Transverse colon (tissue), 4 donors: ENCODE measurements around the gene ZFP1. TPM values are rescaled to one million over a fixed set of nuclear protein-coding genes. Genes with fewer than 3 reads are reported as not detected.

Experiments
- DNase-seq: peaks from one replicate; pipeline ENCODE4 v3.0.0-alpha.2; 2019
- H3K27ac ChIP-seq, 4 donors: fragments of 200-600 bp; sonication (generic); 2 replicates each; pipeline ENCODE4 v1.5.1; 2016 to 2018; ENCODE audit warnings: inconsistent platforms in 4 of 4
- H3K27me3 ChIP-seq: fragments of 200-600 bp; sonication (generic); 2 replicates; pipeline ENCODE4 v1.5.1; 2017; ENCODE audit warnings: inconsistent platforms
- H3K36me3 ChIP-seq, 4 donors: fragments of 200-600 bp; sonication (generic); 2 replicates each; pipeline ENCODE4 v1.5.1; 2017 to 2019; ENCODE audit warnings: inconsistent platforms in 4 of 4
- H3K4me1 ChIP-seq, 4 donors: fragments of 200-600 bp; sonication (generic); 2 replicates each; pipeline ENCODE4 v1.5.1; 2017 to 2020; ENCODE audit warnings: inconsistent platforms in 4 of 4
- H3K4me3 ChIP-seq, 4 donors: fragments of 200-600 bp; sonication (generic); 1 replicate in 1 of 4; 2 replicates in 3 of 4; pipeline versions ENCODE4 v1.5.1 to v1.6.1; 2017 to 2019; ENCODE audit warnings: inconsistent platforms in 4 of 4
- H3K9me3 ChIP-seq, 2 donors: fragments of 200-600 bp; sonication (generic); 2 replicates each; pipeline ENCODE4 v1.5.1; 2017 to 2019; ENCODE audit warnings: inconsistent platforms in 2 of 2
- CTCF ChIP-seq, 5 experiments: fragments of 200-600 bp in 3 of 5; fragments of 450-650 bp in 2 of 5; sonication (generic) in 3 of 5; IDR thresholded peaks; 1 replicate in 2 of 5; 2 replicates in 3 of 5; pipeline ENCODE4 v1.5.1; 2016 to 2017; ENCODE audit warnings: antibody characterized with exemption in 5 of 5, inconsistent platforms in 3 of 5, mild to moderate bottlenecking in 2 of 5, moderate library complexity in 1 of 5
- EP300 ChIP-seq: sonication (generic); formaldehyde crosslinking; IDR thresholded peaks from one replicate; pipeline ENCODE4 v1.6.1; 2017; ENCODE audit warnings: antibody characterized with exemption, low read depth
- POLR2A ChIP-seq: fragments of 450-650 bp; IDR thresholded peaks from one replicate; pipeline ENCODE4 v1.6.1; 2016; ENCODE audit warnings: antibody characterized with exemption, mild to moderate bottlenecking, moderate library complexity
- POLR2AphosphoS5 ChIP-seq, 3 donors: sonication (generic); formaldehyde crosslinking; IDR thresholded peaks; one replicate each; pipeline ENCODE4 v1.6.1; 2016; ENCODE audit warnings: antibody characterized with exemption in 3 of 3
- WGBS, 2 donors: methylation state at CpG; one replicate each; pipeline ENCODE4 v1.1.5; 2018; ENCODE audit warnings: low coverage in 1 of 2; 5-methylcytosine and 5-hydroxymethylcytosine counted together
- in situ Hi-C, 4 donors: fragments of 200-750 bp; cut with MboI; loops; one replicate each; pipeline versions ENCODE4 v1.15.0 to v1.15.1; 2017; ENCODE audit warnings: low sequenced_read_pairs in 3 of 4, low pct_ligation_motif_present in 1 of 4, low pct_unique_long_range_greater_than_20kb in 1 of 4
- intact Hi-C: fragments of 100-400 bp; cut with DNase I; formaldehyde crosslinking; loops from one replicate; pipeline ENCODE4 v1.15.1; 2023; ENCODE audit warnings: low total_unique reads
- total RNA-seq, 4 donors: library from RNA; depleted of rRNA; stranded (reverse); fragments of >200 nt; gene quantifications; one replicate each; pipeline ENCODE4 v1.1.0, GENCODE V29; 2016

Gene ZFP1
- total RNA-seq, 4 donors from 2014 or later: 1.1 to 56.7 (median 6.3) TPM

- no peak for TF ChIP-seq POLR2A
- TF ChIP-seq EP300: no peak
- no peak for TF ChIP-seq POLR2AphosphoS5 (IDR thresholded peaks at IDR 0.05)
- TF ChIP-seq CTCF (IDR thresholded peaks at IDR 0.05): no peak
- DNase-seq: no peak
- Histone ChIP-seq H3K27ac (no peak overlapping the region), H3K27me3 (no peaks in the 10 kb centered on the region), H3K9me3 (peaks cover 0 to under 1% of the 10 kb centered on the region in 2 donors), H3K4me1 (no peaks in the 10 kb centered on the region), H3K36me3 (peaks cover 0 to 12% (median 0%) of the 10 kb centered on the region in 4 donors), H3K4me3 (no peak overlapping the region)
- intact Hi-C loops (no loop called here), in situ Hi-C loops (no loop called here)
- WGBS, 2 donors: 82% methylated on average over 1 of the region's 1 CpG; no CpG with 5 or more reads in 1 of the 2 donors
Measured at GRCh38 chr16:75160386-75160785, 12.1 kb downstream of the ZFP1 start.

- in situ Hi-C loops: no loop called here
- intact Hi-C loops: no loop called here
- H3K9me3 ChIP-seq: peaks cover 48 to 53% of the 10 kb centered on the region in 2 donors
- TF ChIP-seq CTCF (IDR thresholded peaks at IDR 0.05): no peak
- TF ChIP-seq POLR2AphosphoS5 (IDR thresholded peaks at IDR 0.05): no peak
- TF ChIP-seq EP300: no peak
- no peak for TF ChIP-seq POLR2A
- H3K27me3 ChIP-seq: no peaks in the 10 kb centered on the region
- no peak for DNase-seq
- H3K4me3 ChIP-seq: no peak overlapping the region
- 89 to 99% methylated on average over 9 to 10 of the region's 10 CpGs for WGBS, 2 donors
- H3K27ac ChIP-seq: no peak overlapping the region
- peaks cover 0 to 59% (median 22%) of the 10 kb centered on the region in 4 donors for H3K36me3 ChIP-seq
- H3K4me1 ChIP-seq: no peaks in the 10 kb centered on the region
Measured at GRCh38 chr16:75169899-75170405, 21.6 kb downstream of the ZFP1 start.

- Histone ChIP-seq H3K27me3 (no peaks in the 10 kb centered on the region), H3K36me3 (peaks cover 0 to 37% (median 15%) of the 10 kb centered on the region in 4 donors), H3K9me3 (peaks cover 57 to 63% of the 10 kb centered on the region in 2 donors), H3K27ac (no peak overlapping the region), H3K4me1 (no peaks in the 10 kb centered on the region), H3K4me3 (no peak overlapping the region)
- no peak for TF ChIP-seq POLR2AphosphoS5 (IDR thresholded peaks at IDR 0.05)
- no peak for TF ChIP-seq EP300
- TF ChIP-seq CTCF (IDR thresholded peaks at IDR 0.05): no peak
- no peak for TF ChIP-seq POLR2A
- no peak for DNase-seq
- in situ Hi-C loops (no loop called here), intact Hi-C loops (no loop called here)
- WGBS, 2 donors: 96 to 100% methylated on average over 1 to 4 of the region's 4 CpGs
Measured at GRCh38 chr16:75172578-75172977, 24.3 kb downstream of the ZFP1 start.

GRCh38 chr16:75175074-75175473, 26.8 kb downstream of the ZFP1 start:
- H3K4me1 ChIP-seq: no peaks in the 10 kb centered on the region
- intact Hi-C loops (no loop called here), in situ Hi-C loops (loop anchor here in 2 of 4 donors (25.0 kb wide), 1 partner anchor 587 kb away; no protein-coding TSS in a partner anchor)
- WGBS, 2 donors: 94% methylated on average over 3 of the region's 3 CpGs; no CpG with 5 or more reads in 1 of the 2 donors
- peaks cover 35 to 44% of the 10 kb centered on the region in 2 donors for H3K9me3 ChIP-seq
- no peaks in the 10 kb centered on the region for H3K27me3 ChIP-seq
- DNase-seq: no peak
- H3K4me3 ChIP-seq: no peak overlapping the region
- TF ChIP-seq POLR2A: no peak
- no peak for TF ChIP-seq CTCF (IDR thresholded peaks at IDR 0.05)
- no peak for TF ChIP-seq POLR2AphosphoS5 (IDR thresholded peaks at IDR 0.05)
- TF ChIP-seq EP300: no peak
- H3K36me3 ChIP-seq: peaks cover 0 to 12% (median 3%) of the 10 kb centered on the region in 4 donors
- no peak overlapping the region for H3K27ac ChIP-seq
